Activated CD8-positive, alpha-beta memory T cell treated with anti-CD3 and anti-CD28 coated beads, Interleukin-2, amount 50 U/mL, for 24 hours (primary cell): ENCODE data around the gene VAT1L.

Experiments
- DNase-seq: peaks from one replicate; pipeline ENCODE4 v3.0.0-alpha.2; 2020; ENCODE audit errors: extremely low read depth

Gene VAT1L

GRCh38 chr16:77782694-77783093 lies 5.7 kb upstream of the VAT1L start:
- DNase-seq: no peak

- DNase-seq: no peak
Measured at GRCh38 chr16:77784441-77785372, 3.7 kb upstream of the VAT1L start.

- DNase-seq: no peak
Measured at GRCh38 chr16:77785373-77785764, 3.0 kb upstream of the VAT1L start.

GRCh38 chr16:77786186-77786847 lies 2.0 kb upstream of the VAT1L start:
- no peak for DNase-seq

GRCh38 chr16:77787452-77787851 lies 912 bp upstream of the VAT1L start:
- no peak for DNase-seq

GRCh38 chr16:77789085-77790008 lies 983 bp downstream of the VAT1L start:
- DNase-seq: no peak

GRCh38 chr16:77790009-77790372 lies 1.6 kb downstream of the VAT1L start:
- DNase-seq: no peak

- no peak for DNase-seq
Measured at GRCh38 chr16:77790912-77791311, 2.5 kb downstream of the VAT1L start.

- no peak for DNase-seq
Measured at GRCh38 chr16:77793417-77793816, 5.1 kb downstream of the VAT1L start.

GRCh38 chr16:77794586-77794985 lies 6.2 kb downstream of the VAT1L start:
- no peak for DNase-seq

- no peak for DNase-seq
Measured at GRCh38 chr16:77801817-77802216, 13.5 kb downstream of the VAT1L start.

GRCh38 chr16:77805398-77805797 lies 17.0 kb downstream of the VAT1L start:
- DNase-seq: no peak

- DNase-seq: no peak
Measured at GRCh38 chr16:77807021-77807420, 18.7 kb downstream of the VAT1L start.

GRCh38 chr16:77812856-77813500 lies 24.6 kb downstream of the VAT1L start:
- no peak for DNase-seq

GRCh38 chr16:77816293-77816692 lies 27.9 kb downstream of the VAT1L start:
- no peak for DNase-seq

GRCh38 chr16:77820340-77820739 lies 32.0 kb downstream of the VAT1L start:
- no peak for DNase-seq

GRCh38 chr16:77822661-77823060 lies 34.3 kb downstream of the VAT1L start:
- no peak for DNase-seq

- no peak for DNase-seq
Measured at GRCh38 chr16:77823067-77823466, 34.7 kb downstream of the VAT1L start.

- no peak for DNase-seq
Measured at GRCh38 chr16:77825196-77825595, 36.8 kb downstream of the VAT1L start.

- DNase-seq: no peak
Measured at GRCh38 chr16:77827032-77827431, 38.7 kb downstream of the VAT1L start.

GRCh38 chr16:77833921-77834634 lies 45.7 kb downstream of the VAT1L start:
- DNase-seq: no peak
